Measurements from ENCODE around the gene HPGDS.

The HPGDS gene

GRCh38 chr4:94290245-94290644 is 52.4 kb downstream of the HPGDS start:
- Histone ChIP-seq H3K4me2 (ENCODE audit: low read length) (no peak overlapping the region), H3K27ac (ENCODE audit: low read depth, low read length) (no peak overlapping the region), H3K9me2 (replicated peaks; ENCODE audit: control insufficient read depth, low read length) (no peaks in the 10 kb centered on the region), H4K20me1 (ENCODE audit: control insufficient read depth, insufficient read depth, low read depth, low read length) (no peaks in the 10 kb centered on the region), H3K9me3 (ENCODE audit: control insufficient read depth, insufficient read depth, low read length) (no peaks in the 10 kb centered on the region), H3K4me1 (ENCODE audit: control insufficient read depth, low read length) (no peaks in the 10 kb centered on the region), H3K36me3 (ENCODE audit: control insufficient read depth, low read length) (peaks cover 22% of the 10 kb centered on the region), H3K79me2 (ENCODE audit: control insufficient read depth, low read length) (no peaks in the 10 kb centered on the region), H3K27me3 (ENCODE audit: control insufficient read depth, low read length) (no peaks in the 10 kb centered on the region), H3K4me3 (ENCODE audit: low read length) (no peak overlapping the region), H3F3A (ENCODE audit: control insufficient read depth, insufficient read depth) (no peaks in the 10 kb centered on the region)
- TF ChIP-seq CTCF (IDR thresholded peaks at IDR 0.05; ENCODE audit: low read depth, low read length, poor library complexity, severe bottlenecking) (no peak), EZH2phosphoT487 (IDR thresholded peaks at IDR 0.05; ENCODE audit: borderline replicate concordance, low read length) (no peak)

GRCh38 chr4:94285666-94286065 is 57.0 kb downstream of the HPGDS start:
- Histone ChIP-seq H4K20me1 (ENCODE audit: control insufficient read depth, insufficient read depth, low read depth, low read length) (no peaks in the 10 kb centered on the region), H3K9me3 (ENCODE audit: control insufficient read depth, insufficient read depth, low read length) (no peaks in the 10 kb centered on the region), H3K9me2 (replicated peaks; ENCODE audit: control insufficient read depth, low read length) (no peaks in the 10 kb centered on the region), H3K27ac (ENCODE audit: low read depth, low read length) (no peak overlapping the region), H3K4me1 (ENCODE audit: control insufficient read depth, low read length) (no peaks in the 10 kb centered on the region), H3F3A (ENCODE audit: control insufficient read depth, insufficient read depth) (no peaks in the 10 kb centered on the region), H3K27me3 (ENCODE audit: control insufficient read depth, low read length) (no peaks in the 10 kb centered on the region), H3K4me2 (ENCODE audit: low read length) (no peak overlapping the region), H3K36me3 (ENCODE audit: control insufficient read depth, low read length) (peaks cover 55% of the 10 kb centered on the region), H3K79me2 (ENCODE audit: control insufficient read depth, low read length) (no peaks in the 10 kb centered on the region), H3K4me3 (ENCODE audit: low read length) (no peak overlapping the region)
- no peak for TF ChIP-seq EZH2phosphoT487 (IDR thresholded peaks at IDR 0.05; ENCODE audit: borderline replicate concordance, low read length)
- no peak for TF ChIP-seq CTCF (IDR thresholded peaks at IDR 0.05; ENCODE audit: low read depth, low read length, poor library complexity, severe bottlenecking)

GRCh38 chr4:94284889-94285288 is 57.7 kb downstream of the HPGDS start:
- no peaks in the 10 kb centered on the region for H3K9me2 ChIP-seq (replicated peaks; ENCODE audit: control insufficient read depth, low read length)

More at GRCh38 chr4:94284889-94285288, 57.7 kb downstream of the HPGDS start:
- TF ChIP-seq CTCF (IDR thresholded peaks at IDR 0.05; ENCODE audit: low read depth, low read length, poor library complexity, severe bottlenecking) (no peak), EZH2phosphoT487 (IDR thresholded peaks at IDR 0.05; ENCODE audit: borderline replicate concordance, low read length) (no peak)
- Histone ChIP-seq H3K9me3 (ENCODE audit: control insufficient read depth, insufficient read depth, low read length) (no peaks in the 10 kb centered on the region), H3K27ac (ENCODE audit: low read depth, low read length) (no peak overlapping the region), H3K4me1 (ENCODE audit: control insufficient read depth, low read length) (no peaks in the 10 kb centered on the region), H3F3A (ENCODE audit: control insufficient read depth, insufficient read depth) (no peaks in the 10 kb centered on the region), H3K79me2 (ENCODE audit: control insufficient read depth, low read length) (no peaks in the 10 kb centered on the region), H3K4me2 (ENCODE audit: low read length) (no peak overlapping the region), H3K36me3 (ENCODE audit: control insufficient read depth, low read length) (peaks cover 56% of the 10 kb centered on the region), H3K4me3 (ENCODE audit: low read length) (no peak overlapping the region), H3K27me3 (ENCODE audit: control insufficient read depth, low read length) (no peaks in the 10 kb centered on the region), H4K20me1 (ENCODE audit: control insufficient read depth, insufficient read depth, low read depth, low read length) (no peaks in the 10 kb centered on the region)
